Amniotic epithelial cell (primary cell): ENCODE results near the gene ABHD12B.
"Not testable (repeated sequence)": the region's sequence is repeated elsewhere in the genome, so short reads cannot be mapped to it uniquely, and the experiment has no call there.

Experiments used
- DNase-seq: peaks from one replicate; pipeline ENCODE4 v3.0.0-alpha.2; 2010; ENCODE audit warnings: low read depth

The ABHD12B gene

GRCh38 chr14:50897005-50897404 lies 25.2 kb downstream of the ABHD12B start:
- not testable (repeated sequence) for DNase-seq

- DNase-seq: no peak
Measured at GRCh38 chr14:50897658-50898175, 25.9 kb downstream of the ABHD12B start.

GRCh38 chr14:50901361-50901760 lies 29.5 kb downstream of the ABHD12B start:
- no peak for DNase-seq

- DNase-seq: no peak
Measured at GRCh38 chr14:50904719-50905118, 32.9 kb downstream of the ABHD12B start.

GRCh38 chr14:50906326-50907065 lies 34.6 kb downstream of the ABHD12B start:
- DNase-seq: no peak

GRCh38 chr14:50910495-50911420 lies 38.9 kb downstream of the ABHD12B start:
- no peak for DNase-seq

GRCh38 chr14:50917449-50917848 lies 45.6 kb downstream of the ABHD12B start:
- no peak for DNase-seq

- peak; percentile 31 for DNase-seq
Measured at GRCh38 chr14:50919524-50919923, 47.7 kb downstream of the ABHD12B start.

- DNase-seq: peak; percentile 93
Measured at GRCh38 chr14:50920482-50921230, 48.8 kb downstream of the ABHD12B start.

- DNase-seq: no peak
Measured at GRCh38 chr14:50922803-50923202, 51.0 kb downstream of the ABHD12B start.

- DNase-seq: no peak
Measured at GRCh38 chr14:50924236-50924635, 52.4 kb downstream of the ABHD12B start.

- DNase-seq: no peak
Measured at GRCh38 chr14:50924843-50925242, 53.0 kb downstream of the ABHD12B start.

GRCh38 chr14:50926851-50927386 lies 55.1 kb downstream of the ABHD12B start:
- peak; percentile 72 for DNase-seq

GRCh38 chr14:50928002-50928635 lies 56.3 kb downstream of the ABHD12B start:
- peak; percentile 100 for DNase-seq

GRCh38 chr14:50929506-50929905 lies 57.7 kb downstream of the ABHD12B start:
- DNase-seq: no peak

GRCh38 chr14:50931559-50931958 lies 59.7 kb downstream of the ABHD12B start:
- DNase-seq: no peak

- no peak for DNase-seq
Measured at GRCh38 chr14:50932156-50932555, 60.3 kb downstream of the ABHD12B start.

GRCh38 chr14:50932592-50933495 lies 61.0 kb downstream of the ABHD12B start:
- no peak for DNase-seq

GRCh38 chr14:50935126-50936015 lies 63.5 kb downstream of the ABHD12B start:
- DNase-seq: no peak
